Testis (tissue), 2 donors: ENCODE results near the gene NRXN3.

ENCODE experiments used
- CTCF ChIP-seq, 3 experiments: fragments of 450-650 bp in 2 of 3; fragments of 200-600 bp in 1 of 3; sonication (generic) in 1 of 3; IDR thresholded peaks; one replicate each; pipeline ENCODE4 v1.5.1; 2016 to 2019; ENCODE audit warnings: antibody characterized with exemption in 3 of 3, mild to moderate bottlenecking in 2 of 3, moderate library complexity in 1 of 3
- POLR2A ChIP-seq: fragments of 450-650 bp; IDR thresholded peaks from one replicate; pipeline ENCODE4 v1.6.1; 2017; ENCODE audit warnings: antibody characterized with exemption, mild to moderate bottlenecking, moderate library complexity

- TF ChIP-seq CTCF (IDR thresholded peaks at IDR 0.05) (no peak), POLR2A (no peak)
Observed at GRCh38 chr14:79465651-79466050, 1295.5 kb downstream of the NRXN3 start.
